HG03066 (cell line): ENCODE data around the gene ARHGAP26.

Source experiments
- ATAC-seq: cut with Tn5 transposase; IDR thresholded peaks from one replicate; pipeline ENCODE4 v1.9.1; 2021; ENCODE audit warnings: low read depth; ENCODE audit not compliant: unreplicated experiment

Gene ARHGAP26

GRCh38 chr5:143244000-143244736 is 474.0 kb downstream of the ARHGAP26 start:
- ATAC-seq, result no peak

GRCh38 chr5:143244990-143245389 is 474.8 kb downstream of the ARHGAP26 start:
- no peak for ATAC-seq

- no peak for ATAC-seq
Measured at GRCh38 chr5:143245929-143246561, 475.9 kb downstream of the ARHGAP26 start.

- ATAC-seq, result no peak
Measured at GRCh38 chr5:143247134-143247815, 477.1 kb downstream of the ARHGAP26 start.

- no peak for ATAC-seq
Measured at GRCh38 chr5:143248391-143248790, 478.2 kb downstream of the ARHGAP26 start.

GRCh38 chr5:143248822-143249579 is 478.8 kb downstream of the ARHGAP26 start:
- no peak for ATAC-seq

- ATAC-seq, result no peak
Measured at GRCh38 chr5:143249851-143250250, 479.7 kb downstream of the ARHGAP26 start.

GRCh38 chr5:143251190-143251589 is 481.0 kb downstream of the ARHGAP26 start:
- ATAC-seq, result no peak

GRCh38 chr5:143251946-143252345 is 481.8 kb downstream of the ARHGAP26 start:
- ATAC-seq, result no peak

GRCh38 chr5:143254819-143255218 is 484.6 kb downstream of the ARHGAP26 start:
- ATAC-seq, result no peak

- ATAC-seq, result no peak
Measured at GRCh38 chr5:143258559-143259253, 488.5 kb downstream of the ARHGAP26 start.

- ATAC-seq, result no peak
Measured at GRCh38 chr5:143259254-143259605, 489.1 kb downstream of the ARHGAP26 start.

- ATAC-seq, result no peak
Measured at GRCh38 chr5:143261748-143262392, 491.7 kb downstream of the ARHGAP26 start.

GRCh38 chr5:143262393-143263174 is 492.4 kb downstream of the ARHGAP26 start:
- ATAC-seq, result peak; percentile 70

GRCh38 chr5:143263272-143263810 is 493.2 kb downstream of the ARHGAP26 start:
- ATAC-seq, result no peak

GRCh38 chr5:143265995-143266394 is 495.8 kb downstream of the ARHGAP26 start:
- no peak for ATAC-seq

GRCh38 chr5:143267186-143267585 is 497.0 kb downstream of the ARHGAP26 start:
- no peak for ATAC-seq

- ATAC-seq, result no peak
Measured at GRCh38 chr5:143268388-143268787, 498.2 kb downstream of the ARHGAP26 start.

GRCh38 chr5:143271431-143271830 is 501.3 kb downstream of the ARHGAP26 start:
- no peak for ATAC-seq
